ENCODE results near the gene TDRD3. TPM values are rescaled to one million over a fixed set of nuclear protein-coding genes. Genes with fewer than 3 reads are reported as not detected.

TDRD3 gene
- total and polyA plus RNA-seq, 2 experiments from 2014 or later, result 13.1 to 13.3 TPM

- peaks cover 10% of the 10 kb centered on the region; the same call in 1 of the 3 replicates for H3K9me3 Mint-ChIP-seq
- ATAC-seq, result no peak
Measured at GRCh38 chr13:60414177-60414576, 17.2 kb downstream of the TDRD3 start.

GRCh38 chr13:60417734-60418133, 20.7 kb downstream of the TDRD3 start:
- Histone ChIP-seq H3K27ac (ENCODE audit: low read depth) (no peak overlapping the region), H3K4me1 (ENCODE audit: insufficient read depth) (no peaks in the 10 kb centered on the region), H2AFZ (no peak overlapping the region), H3K79me2 (replicated peaks; ENCODE audit: insufficient read depth) (peaks cover 15% of the 10 kb centered on the region), H3K36me3 (ENCODE audit: insufficient read depth) (no peaks in the 10 kb centered on the region), H3K4me3 (no peak overlapping the region), H3K27me3 (ENCODE audit: insufficient read depth) (no peaks in the 10 kb centered on the region), H3K9me2 (ENCODE audit: insufficient read depth) (no peaks in the 10 kb centered on the region), H3F3A (replicated peaks; ENCODE audit: low read depth) (no peaks in the 10 kb centered on the region), H4K20me1 (replicated peaks; ENCODE audit: insufficient read depth) (no peaks in the 10 kb centered on the region), H3K4me2 (no peak overlapping the region)
- Mint-ChIP-seq H3K4me3 (no peak overlapping the region), H3K27ac (no peak overlapping the region), H3K36me3 (ENCODE audit: low read depth) (peaks cover 12% of the 10 kb centered on the region), H3K4me1 (no peaks in the 10 kb centered on the region), H3K27me3 (ENCODE audit: insufficient read depth, low read depth, poor library complexity) (no peaks in the 10 kb centered on the region), H3K9me3 (peaks cover 16% of the 10 kb centered on the region)
- ATAC-seq, result no peak
- DNase-seq (ENCODE audit: low spot score), result no peak
- TF ChIP-seq JUNB (IDR thresholded peaks at IDR 0.05; ENCODE audit: unreplicated experiment) (no peak), EZH2 (IDR thresholded peaks at IDR 0.05; ENCODE audit: low read depth, unreplicated experiment) (no peak), ETS1 (IDR thresholded peaks at IDR 0.05) (no peak), ZNF462 (CRISPR knock-in tag; IDR thresholded peaks at IDR 0.05) (no peak), CREB1 (CRISPR knock-in tag; IDR thresholded peaks at IDR 0.05; ENCODE audit: low read depth) (no peak), STAT1 (IDR thresholded peaks at IDR 0.05; ENCODE audit: unreplicated experiment) (no peak), ZNF331 (CRISPR knock-in tag; IDR thresholded peaks at IDR 0.05; ENCODE audit: low read depth) (no peak), EZH2phosphoT487 (IDR thresholded peaks at IDR 0.05; ENCODE audit: unreplicated experiment) (no peak), NANOG (IDR thresholded peaks at IDR 0.05; ENCODE audit: borderline replicate concordance) (no peak)

More at GRCh38 chr13:60414177-60414576, 17.2 kb downstream of the TDRD3 start:
- Histone ChIP-seq H3K4me1 (ENCODE audit: insufficient read depth) (no peaks in the 10 kb centered on the region; the same call in 1 of the 2 replicates), H3F3A (replicated peaks; ENCODE audit: low read depth) (no peaks in the 10 kb centered on the region), H3K4me3 (no peak overlapping the region), H4K20me1 (replicated peaks; ENCODE audit: insufficient read depth) (no peaks in the 10 kb centered on the region), H3K9me2 (ENCODE audit: insufficient read depth) (no peaks in the 10 kb centered on the region), H2AFZ (no peak overlapping the region), H3K27me3 (ENCODE audit: insufficient read depth) (no peaks in the 10 kb centered on the region), H3K27ac (ENCODE audit: low read depth) (no peak overlapping the region), H3K4me2 (no peak overlapping the region), H3K79me2 (replicated peaks; ENCODE audit: insufficient read depth) (peaks cover 15% of the 10 kb centered on the region), H3K36me3 (ENCODE audit: insufficient read depth) (no peaks in the 10 kb centered on the region)
- H3K27ac Mint-ChIP-seq, result no peak overlapping the region
- H3K36me3 Mint-ChIP-seq (ENCODE audit: low read depth), result peaks cover 12% of the 10 kb centered on the region; the same call in 1 of the 3 replicates
- H3K4me3 Mint-ChIP-seq, result no peak overlapping the region
- H3K27me3 Mint-ChIP-seq (ENCODE audit: insufficient read depth, low read depth, poor library complexity), result no peaks in the 10 kb centered on the region
- H3K4me1 Mint-ChIP-seq, result peaks cover 12% of the 10 kb centered on the region
- DNase-seq (ENCODE audit: low spot score), result no peak
- no peak for TF ChIP-seq STAT1 (IDR thresholded peaks at IDR 0.05; ENCODE audit: unreplicated experiment)
- no peak for TF ChIP-seq CTCF (conservative IDR thresholded peaks at IDR 0.05; ENCODE audit: low read depth in 2 of 2)
- TF ChIP-seq JUNB (IDR thresholded peaks at IDR 0.05; ENCODE audit: unreplicated experiment), result no peak
- TF ChIP-seq POLR2AphosphoS5 (IDR thresholded peaks at IDR 0.05; ENCODE audit: low read depth), result no peak

All from GM23338 (cell line).